IMR-90 (cell line): ENCODE data around the gene PLVAP. TPM values are rescaled to one million over a fixed set of nuclear protein-coding genes. Genes with fewer than 3 reads are reported as not detected.

Source experiments
- ATAC-seq: fragments of 200-7000 bp; cut with Tn5 transposase; 2 replicates; pipeline ENCODE4 v1.9.1; 2020; ENCODE audit warnings: low read depth, mild to moderate bottlenecking, moderate library complexity
- BruUV-seq: library from RNA; stranded (reverse); fragments of 400-500 nt; replicated peaks from 2 replicates; lab custom pipeline; 2021; lab: Mats Ljungman, UMichigan
- CTCF ChIA-PET: fragments of 300-600 bp; formaldehyde crosslinking; extraction: SDS; loops from one replicate; lab custom pipeline; 2021; ENCODE audit warnings: antibody characterized with exemption; lab: Yijun Ruan, JAX
- POLR2A ChIA-PET: fragments of 300-600 bp; sonication (Branson Sonifier 250); formaldehyde crosslinking; loops from one replicate; lab custom pipeline; 2022; ENCODE audit warnings: antibody characterized with exemption; ENCODE audit not compliant: unreplicated experiment; lab: Charles Lee
- DNase-seq: peaks from one replicate; pipeline ENCODE4 v3.0.0; 2013
- H2AFZ ChIP-seq: replicated peaks from 2 replicates; pipeline ENCODE3; 2013; ENCODE audit warnings: low read length, mild to moderate bottlenecking; ENCODE audit not compliant: poor library complexity
- H2AK5ac ChIP-seq: 2 replicates; pipeline ENCODE4 v1.6.1; 2013; ENCODE audit warnings: low read depth, low read length, inconsistent platforms
- H2AK9ac ChIP-seq: replicated peaks from 2 replicates; pipeline ENCODE3; 2013; ENCODE audit warnings: mild to moderate bottlenecking, low read depth, low read length, moderate library complexity; ENCODE audit not compliant: poor library complexity
- H2BK120ac ChIP-seq: 2 replicates; pipeline ENCODE4 v1.6.1; 2013; ENCODE audit warnings: low read depth, low read length, inconsistent platforms
- H2BK15ac ChIP-seq: 3 replicates; pipeline ENCODE4 v1.6.1; 2013; ENCODE audit warnings: low read depth, low read length, inconsistent platforms
- H2BK20ac ChIP-seq: 2 replicates; pipeline ENCODE4 v1.6.1; 2013; ENCODE audit warnings: low read depth, mild to moderate bottlenecking, inconsistent platforms, low read length, moderate library complexity
- H2BK5ac ChIP-seq: 2 replicates; pipeline ENCODE4 v1.6.1; 2013; ENCODE audit warnings: mild to moderate bottlenecking, low read depth, low read length, inconsistent platforms; ENCODE audit not compliant: poor library complexity, severe bottlenecking
- H3K14ac ChIP-seq: replicated peaks from 2 replicates; pipeline ENCODE4 v1.6.1; 2013; ENCODE audit warnings: low read depth, low read length, inconsistent platforms
- H3K18ac ChIP-seq: 2 replicates; pipeline ENCODE4 v1.6.1; 2013; ENCODE audit warnings: low read depth, low read length, control low read depth
- H3K23ac ChIP-seq: 2 replicates; pipeline ENCODE4 v1.6.1; 2013; ENCODE audit warnings: low read depth, low read length, inconsistent platforms
- H3K27ac ChIP-seq: 2 replicates; pipeline ENCODE4 v1.5.1; 2013; ENCODE audit warnings: mild to moderate bottlenecking, control low read depth, low read length; ENCODE audit not compliant: insufficient read depth
- H3K27me3 ChIP-seq: 2 replicates; pipeline ENCODE4 v1.6.1; 2013; ENCODE audit warnings: low read length; ENCODE audit not compliant: control insufficient read depth, insufficient read depth
- H3K36me3 ChIP-seq: 2 replicates; pipeline ENCODE4 v1.6.1; 2013; ENCODE audit warnings: low read length, mixed read lengths; ENCODE audit not compliant: control insufficient read depth, insufficient read depth
- H3K4ac ChIP-seq: 2 replicates; pipeline ENCODE4 v1.6.1; 2013; ENCODE audit warnings: low read depth, low read length, inconsistent platforms
- H3K4me1 ChIP-seq: 2 replicates; pipeline ENCODE4 v1.6.1; 2013; ENCODE audit warnings: low read length, mixed read lengths; ENCODE audit not compliant: control insufficient read depth, insufficient read depth
- H3K4me2 ChIP-seq: 2 replicates; pipeline ENCODE4 v1.6.1; 2013; ENCODE audit warnings: low read depth, mild to moderate bottlenecking, control low read depth, low read length, moderate library complexity
- H3K4me3 ChIP-seq: 2 replicates; pipeline ENCODE4 v1.5.1; 2013; ENCODE audit warnings: low read depth, mild to moderate bottlenecking, control low read depth, low read length, moderate library complexity; ENCODE audit not compliant: insufficient read depth
- H3K56ac ChIP-seq: 2 replicates; pipeline ENCODE4 v1.6.1; 2013; ENCODE audit warnings: low read length, inconsistent platforms; ENCODE audit not compliant: insufficient read depth; ENCODE audit errors: extremely low read depth
- H3K79me1 ChIP-seq, 2 experiments: 2 replicates each; pipeline ENCODE4 v1.6.1; 2013; ENCODE audit warnings: low read length in 2 of 2, inconsistent platforms in 1 of 2, low read depth in 1 of 2
- H3K9ac ChIP-seq: 2 replicates; pipeline ENCODE4 v1.6.1; 2013; ENCODE audit warnings: low read depth, low read length, control low read depth
- H3K9me1 ChIP-seq: 2 replicates; pipeline ENCODE4 v1.6.1; 2013; ENCODE audit warnings: low read length, inconsistent platforms; ENCODE audit not compliant: insufficient read depth
- H3K9me3 ChIP-seq: 2 replicates; pipeline ENCODE4 v1.6.1; 2013; ENCODE audit warnings: low read length; ENCODE audit not compliant: control insufficient read depth, insufficient read depth
- H4K20me1 ChIP-seq: 2 replicates; pipeline ENCODE4 v1.6.1; 2013; ENCODE audit warnings: low read length, inconsistent platforms; ENCODE audit not compliant: insufficient read depth
- H4K5ac ChIP-seq: 2 replicates; pipeline ENCODE4 v1.6.1; 2013; ENCODE audit warnings: mild to moderate bottlenecking, low read depth, low read length, control low read depth
- H4K8ac ChIP-seq, 2 experiments: 2 replicates each; pipeline ENCODE4 v1.6.1; 2013; ENCODE audit warnings: low read depth in 2 of 2, low read length in 2 of 2, control low read depth in 1 of 2, inconsistent platforms in 1 of 2
- H4K91ac ChIP-seq: 2 replicates; pipeline ENCODE4 v1.6.1; 2013; ENCODE audit warnings: low read depth, low read length, inconsistent platforms; ENCODE audit not compliant: insufficient read depth
- BHLHE40 ChIP-seq: fragments of 150-350 bp; IDR thresholded peaks from 2 replicates; pipeline ENCODE4 v1.6.1; 2016; ENCODE audit warnings: mild to moderate bottlenecking, low read depth, low read length
- MAZ ChIP-seq: IDR thresholded peaks from 2 replicates; pipeline ENCODE4 v1.6.1; 2012; ENCODE audit warnings: low read depth, mild to moderate bottlenecking, low read length, improper control_type of control experiment, moderate library complexity, borderline replicate concordance
- POLR2A ChIP-seq: IDR thresholded peaks from 2 replicates; pipeline ENCODE4 v1.6.1; 2012; ENCODE audit warnings: mild to moderate bottlenecking, low read depth, low read length
- RCOR1 ChIP-seq: IDR thresholded peaks from 2 replicates; pipeline ENCODE4 v1.6.1; 2012; ENCODE audit warnings: mild to moderate bottlenecking, low read length, improper control_type of control experiment; ENCODE audit not compliant: insufficient replicate concordance
- USF2 ChIP-seq: fragments of 150-350 bp; IDR thresholded peaks from 2 replicates; pipeline ENCODE4 v1.6.1; 2017; ENCODE audit warnings: mild to moderate bottlenecking, antibody characterized with exemption, low read length, low read depth
- WGBS, 2 experiments: methylation state at CpG; one replicate each; pipeline versions ENCODE4 v1.1.5 to v1.1.7; 2013; ENCODE audit warnings: missing lambda C conversion rate in 2 of 2; ENCODE audit not compliant: insufficient read length in 1 of 2; ENCODE audit errors: extremely low coverage in 2 of 2; 5-methylcytosine and 5-hydroxymethylcytosine counted together
- dilution Hi-C: fragments of 300-500 bp; cut with HindIII; formaldehyde crosslinking; loops from one replicate; pipeline ENCODE4 v1.14.3; 2018; ENCODE audit warnings: low sequenced_read_pairs; ENCODE audit not compliant: unreplicated experiment
- in situ Hi-C: fragments of 300-500 bp; cut with MboI; formaldehyde crosslinking; loops from 3 replicates; pipeline ENCODE4 v1.14.3; 2019; ENCODE audit warnings: low sequenced_read_pairs, inconsistent platforms, mixed read lengths
- intact Hi-C: fragments of 100-400 bp; cut with micrococcal nuclease; formaldehyde crosslinking; loops from 2 replicates; pipeline ENCODE4 v1.10.0; 2022
- polyA plus RNA-seq, 3 experiments: library from polyadenylated mRNA; depleted of rRNA; stranded (reverse); fragments of >200 nt; gene quantifications; 2 replicates each; pipeline ENCODE4 v1.2.3, GENCODE V29; 2012; ENCODE audit warnings: low replicate concordance in 1 of 3
- total RNA-seq: library from RNA; depleted of rRNA; stranded (reverse); fragments of >200 nt; gene quantifications from 2 replicates; pipeline ENCODE4 v1.2.3, GENCODE V29; 2012

Gene PLVAP
- total and polyA plus RNA-seq, 2 of the 4 experiments (the other 2 are of a cell fraction), result not detected

- in situ Hi-C loops, result loop anchor here (5.0 kb wide), 1 partner anchor 42 kb away; no protein-coding TSS in a partner anchor
- H3K9ac ChIP-seq, result no peak overlapping the region
- TF ChIP-seq BHLHE40 (no peak), POLR2A (no peak), MAZ (no peak), USF2 (no peak), RCOR1 (no peak)
- no peaks in the 10 kb centered on the region for H3K79me1 ChIP-seq
- POLR2A ChIA-PET, result no interaction called here
- no peak overlapping the region for H2BK20ac ChIP-seq
- no peak overlapping the region for H2AK9ac ChIP-seq
- H3K9me3 ChIP-seq, result peaks cover 9% of the 10 kb centered on the region; the same call in 1 of the 2 replicates
- no peak overlapping the region for H3K4ac ChIP-seq
- no peak overlapping the region for H4K5ac ChIP-seq
- H3K4me3 ChIP-seq, result no peak overlapping the region
- H3K23ac ChIP-seq, result no peak overlapping the region
- peaks cover 2% of the 10 kb centered on the region; the same call in 1 of the 2 replicates for H3K4me1 ChIP-seq
- H3K9me1 ChIP-seq, result no peaks in the 10 kb centered on the region
- no peak for DNase-seq
- intact Hi-C loops, result no loop called here
- no peak overlapping the region for H3K27ac ChIP-seq
- no peaks in the 10 kb centered on the region for H4K20me1 ChIP-seq
- BruUV-seq, result no TSS peak
- H4K91ac ChIP-seq, result no peak overlapping the region
- H2BK5ac ChIP-seq, result no peak overlapping the region
- H4K8ac ChIP-seq, result no peak overlapping the region
- no peak overlapping the region for H2AK5ac ChIP-seq
- H3K18ac ChIP-seq, result no peak overlapping the region
- CTCF ChIA-PET, result interaction anchor here (0.6 to 1.3 kb wide), 2 partner anchors 84 to 627 kb away, joined by 3 to 4 read pairs; partner anchors contain the start of gene MRPL34
- no CpG with 5 or more reads among the region's 1 CpG for WGBS, 2 experiments
- peaks cover 3% of the 10 kb centered on the region for H3K27me3 ChIP-seq
- ATAC-seq, result no peak
- dilution Hi-C loops, result no loop called here
- no peak overlapping the region for H2AFZ ChIP-seq
- no peak overlapping the region for H2BK15ac ChIP-seq
- no peak overlapping the region for H3K14ac ChIP-seq
- no peak overlapping the region for H2BK120ac ChIP-seq
- H3K56ac ChIP-seq, result no peak overlapping the region
- H3K36me3 ChIP-seq, result no peaks in the 10 kb centered on the region
- no peak overlapping the region for H3K4me2 ChIP-seq
These were observed 12.1 kb upstream of the PLVAP start for GRCh38 chr19:17389288-17389687.
